ENCODE data around the gene VTI1A.

- TF ChIP-seq CTCF (IDR thresholded peaks at IDR 0.05), result no peak
- TF ChIP-seq POLR2A (IDR thresholded peaks at IDR 0.05), result no peak
Measured at GRCh38 chr10:112789248-112789647, 342.2 kb downstream of the VTI1A start.

All from adrenal gland (tissue), 5 donors.